Stomach (tissue), 4 donors: ENCODE results near the gene RFXANK.

Source experiments
- CTCF ChIP-seq, 7 experiments: fragments of 450-650 bp in 4 of 7; fragments of 200-600 bp in 3 of 7; sonication (generic) in 3 of 7; IDR thresholded peaks; one replicate each; pipeline ENCODE4 v1.5.1; 2016 to 2019; ENCODE audit warnings: antibody characterized with exemption in 7 of 7, control low read depth in 2 of 7, mild to moderate bottlenecking in 1 of 7
- EP300 ChIP-seq: sonication (generic); formaldehyde crosslinking; IDR thresholded peaks from one replicate; pipeline ENCODE4 v1.6.1; 2017; ENCODE audit warnings: antibody characterized with exemption
- POLR2A ChIP-seq, 4 donors: fragments of 450-650 bp; IDR thresholded peaks; one replicate each; pipeline ENCODE4 v1.6.1; 2016; ENCODE audit warnings: antibody characterized with exemption in 4 of 4, control low read depth in 2 of 4, mild to moderate bottlenecking in 1 of 4, moderate library complexity in 1 of 4

GRCh38 chr19:19155495-19156219, 36.4 kb upstream of the RFXANK start:
- no peak for TF ChIP-seq CTCF (IDR thresholded peaks at IDR 0.05)
- TF ChIP-seq POLR2A (IDR thresholded peaks at IDR 0.05) = no peak
- TF ChIP-seq EP300 = no peak
